HG02938 (cell line): ENCODE measurements around the gene JRKL.

ENCODE experiments used
- ATAC-seq: cut with Tn5 transposase; IDR thresholded peaks from one replicate; pipeline ENCODE4 v1.9.1; 2021; ENCODE audit warnings: mild to moderate bottlenecking, moderate library complexity; ENCODE audit not compliant: unreplicated experiment

Gene JRKL

DNA sequence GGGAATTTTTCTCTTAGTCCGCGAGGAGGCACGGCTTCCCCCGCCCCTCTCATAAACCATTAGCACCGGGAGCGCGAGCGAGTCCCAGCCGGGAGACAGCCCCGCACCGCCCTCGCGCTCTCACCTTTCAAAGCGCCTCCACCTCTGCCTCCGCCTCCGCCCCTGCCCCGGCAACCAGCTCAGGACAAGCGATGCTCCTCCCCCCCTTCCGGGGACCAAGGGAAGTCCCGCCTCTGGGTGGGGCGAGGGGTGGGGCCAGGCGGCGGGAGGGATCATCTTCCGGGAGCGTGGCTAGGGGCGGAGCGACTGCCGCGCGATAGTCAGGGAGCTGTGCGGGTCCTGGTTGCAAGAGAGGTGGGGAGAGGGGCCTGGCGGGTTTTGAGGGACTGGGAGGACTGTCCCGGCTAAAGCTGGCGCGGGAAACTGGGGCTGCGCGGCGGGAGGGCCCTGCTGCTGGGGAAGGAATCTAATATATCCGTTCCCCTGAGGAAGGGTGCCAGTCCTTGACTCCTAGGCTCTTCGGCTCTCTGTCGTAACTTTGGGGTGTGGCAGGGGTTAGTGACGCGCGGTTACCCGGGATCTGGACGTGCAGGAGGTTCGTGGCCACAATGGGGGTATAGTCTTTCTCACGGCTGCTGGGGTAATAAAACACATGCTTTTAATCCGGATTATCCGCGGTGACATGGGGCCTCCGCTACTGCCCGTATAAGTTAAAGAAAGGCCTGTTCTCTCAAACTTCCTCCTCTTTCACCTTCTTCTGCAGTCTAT lies at the start of gene JRKL, which contains the start of gene CCDC82:
JRKL (plus strand) TSS at position 294 of the 768 bp plus-strand sequence. CDS start 637 bp downstream, outside the sequence.
CCDC82 (minus strand) TSS at position 193 of the 768 bp plus-strand sequence. CDS start 5,165 bp downstream, outside the sequence.
- ATAC-seq: peak; percentile 85

DNA sequence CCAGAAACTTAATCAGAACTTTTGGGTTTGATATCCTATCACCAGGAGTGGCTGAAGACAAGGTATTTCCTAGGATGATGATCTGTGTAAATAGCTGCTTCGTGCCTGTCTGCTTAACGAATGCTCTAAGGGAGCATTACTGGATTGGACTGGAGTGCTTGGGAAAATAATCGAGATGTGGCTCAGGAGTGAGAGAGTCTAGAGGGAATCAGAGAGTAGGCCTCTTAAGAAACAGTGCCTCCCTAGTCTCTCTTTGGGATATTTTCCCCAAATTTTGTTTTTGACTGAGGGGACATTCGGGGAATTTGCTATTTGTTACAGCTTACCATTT lies 49.3 kb upstream of the JRKL start:
- no peak for ATAC-seq

DNA sequence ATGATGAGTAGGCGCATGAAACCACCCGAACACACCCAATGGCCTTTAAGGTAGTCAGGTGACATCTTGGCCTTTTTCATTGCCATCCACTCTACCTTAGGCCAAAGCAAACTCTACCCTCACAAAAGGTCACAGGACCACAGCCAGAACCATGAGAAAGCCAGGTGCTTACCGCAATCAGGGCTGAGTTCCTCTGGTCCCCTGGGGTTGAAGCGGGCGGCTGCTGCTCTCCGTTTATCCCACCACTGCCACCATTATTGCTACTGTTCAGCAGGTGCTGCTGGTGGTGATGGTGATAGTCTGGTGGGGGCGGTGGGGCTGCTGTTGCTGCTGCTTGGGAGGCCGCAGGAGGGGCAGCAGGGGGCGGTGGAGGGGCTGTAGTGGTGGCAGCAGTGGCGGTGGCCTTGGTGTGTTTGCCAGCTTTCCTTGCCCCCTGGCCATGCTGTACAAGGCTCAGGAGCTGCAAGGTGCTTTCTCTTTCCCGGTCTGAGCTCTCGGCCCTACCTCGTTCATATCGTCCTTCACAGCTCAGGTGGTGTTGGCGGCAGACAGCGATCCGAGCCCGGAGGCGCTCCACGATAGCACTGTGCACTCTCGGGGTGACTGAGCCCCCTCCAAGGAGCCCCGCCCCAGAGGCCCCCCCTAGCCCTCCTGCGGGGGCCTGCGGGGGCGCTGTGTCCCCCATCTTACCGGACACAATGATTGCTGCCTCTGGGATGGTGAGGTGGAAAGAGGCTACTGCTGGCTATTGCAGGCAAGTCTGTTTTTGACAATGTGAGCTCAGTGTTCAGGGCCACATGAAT lies 48.4 kb upstream of the JRKL start:
- peak; percentile 25 for ATAC-seq

DNA sequence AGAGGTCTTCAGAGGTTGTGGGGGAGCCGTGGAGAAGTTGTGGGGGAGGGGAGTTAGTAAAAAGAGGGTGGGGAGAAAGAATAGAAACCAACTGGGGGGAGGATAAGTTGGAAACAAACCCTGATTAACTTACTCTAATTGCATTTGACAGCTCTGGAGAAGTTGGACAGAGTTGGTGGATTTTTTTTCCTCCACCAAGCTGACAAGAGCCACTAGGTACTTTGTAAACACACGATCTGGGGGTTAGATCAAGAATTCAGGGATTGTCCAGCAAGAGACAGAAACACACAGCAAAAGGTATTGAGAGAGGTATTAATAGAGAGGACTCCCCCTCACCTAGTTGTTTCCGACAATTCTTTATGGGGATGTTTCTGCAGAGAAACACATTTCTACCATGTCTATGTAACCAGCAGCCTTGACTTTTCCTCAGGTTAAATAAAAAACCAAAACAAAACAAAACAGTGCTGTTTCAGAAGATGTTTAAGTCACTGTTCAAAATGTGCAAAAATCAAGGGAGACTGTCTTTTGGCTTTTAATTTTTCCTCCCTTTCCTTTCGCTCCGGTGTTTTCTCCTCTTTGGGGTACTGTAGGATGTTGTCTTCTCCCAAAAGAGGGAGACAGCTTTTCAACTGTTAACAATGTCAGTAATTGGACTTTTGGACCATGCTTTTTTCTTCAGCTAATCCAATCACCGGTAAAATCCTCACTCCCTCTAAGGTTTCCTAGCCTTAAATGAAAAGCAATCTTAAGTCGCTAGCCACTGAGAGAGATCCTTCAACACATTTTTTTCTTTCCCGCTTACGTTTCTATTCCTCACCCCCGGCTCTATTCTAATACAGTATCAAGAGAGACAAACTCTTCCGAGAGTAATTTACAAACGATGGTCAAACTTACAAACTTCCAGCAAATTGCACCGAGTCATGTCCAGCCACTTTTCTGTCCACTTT lies 47.5 kb upstream of the JRKL start:
- ATAC-seq: no peak

DNA sequence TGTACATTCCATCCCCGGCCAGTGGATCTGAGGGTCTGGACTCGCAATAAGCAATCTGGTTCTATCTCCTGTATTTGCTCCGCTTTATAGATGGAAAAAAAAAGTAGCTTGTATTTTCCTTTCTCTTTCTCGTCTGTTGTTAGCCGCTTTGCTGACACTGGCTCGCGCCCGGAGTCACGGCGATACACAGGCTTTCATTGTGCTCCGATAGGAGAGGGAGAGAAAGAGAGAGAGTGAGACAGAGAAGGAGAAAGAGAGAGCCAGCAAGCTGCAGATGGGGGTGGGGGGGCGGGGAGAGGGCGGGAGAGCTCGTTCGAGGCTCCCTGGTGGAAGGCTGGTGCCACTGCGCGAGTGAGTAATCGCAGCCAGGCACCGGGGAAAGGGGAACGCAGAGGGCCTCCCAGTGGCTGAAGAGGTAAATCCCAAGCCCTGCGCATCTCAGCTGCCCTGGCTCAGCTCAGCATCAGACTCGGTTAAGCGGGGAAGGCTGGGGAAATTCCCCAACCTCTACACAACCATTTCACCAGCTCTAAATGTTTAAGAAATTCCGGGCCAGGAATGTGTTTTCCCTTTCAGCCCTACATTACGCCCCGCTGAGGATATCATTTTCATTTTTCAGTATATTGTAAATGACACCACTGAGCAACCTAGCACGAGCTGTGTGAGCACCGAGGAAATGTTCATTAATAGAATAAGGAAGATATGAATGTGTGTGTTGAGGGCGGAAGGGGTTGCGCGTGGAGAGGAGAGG lies 46.7 kb upstream of the JRKL start, which contains the start of gene MAML2:
MAML2 (minus strand) TSS at position 235 of the 751 bp plus-strand sequence. CDS start 1,300 bp downstream, outside the sequence.
- peak; percentile 73 for ATAC-seq

DNA sequence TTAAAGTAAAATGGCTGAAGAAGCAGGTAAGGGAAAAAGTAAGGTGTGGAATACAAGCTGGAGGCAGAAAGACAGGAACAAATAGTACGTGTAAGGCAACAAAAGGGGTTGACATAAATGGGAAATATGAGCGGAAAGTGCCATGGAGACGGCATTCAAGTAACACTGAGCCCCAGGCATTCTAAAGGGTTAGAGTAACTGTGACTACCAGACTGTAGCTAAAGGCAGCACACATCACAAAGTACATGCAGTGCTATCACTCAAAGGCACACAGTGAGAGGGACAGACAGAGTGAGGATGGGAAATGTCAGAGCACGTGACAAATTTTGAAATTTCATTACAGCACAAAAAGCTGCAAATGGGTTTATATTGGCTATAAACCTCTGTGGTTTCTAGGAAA lies 33.0 kb upstream of the JRKL start:
- no peak for ATAC-seq

DNA sequence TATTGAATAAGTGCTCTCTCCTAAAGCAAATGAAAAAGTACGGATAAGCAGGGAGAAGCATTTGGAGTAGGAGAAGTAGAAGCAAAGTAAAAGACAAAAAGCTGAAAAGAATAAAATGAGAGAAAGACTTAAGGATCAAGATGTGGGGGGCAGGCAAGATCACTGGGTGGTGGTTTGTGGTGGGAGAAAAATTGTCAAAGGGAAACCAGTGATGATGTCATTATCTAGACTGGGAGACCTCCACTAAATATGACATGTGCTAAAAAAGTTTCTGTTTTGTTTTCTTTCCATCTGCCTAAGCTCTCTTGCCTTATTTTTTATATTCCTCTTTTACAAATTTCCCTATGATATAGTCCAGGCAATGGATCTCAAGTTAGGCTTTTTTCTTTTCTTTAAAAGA lies 32.0 kb upstream of the JRKL start:
- no peak for ATAC-seq

DNA sequence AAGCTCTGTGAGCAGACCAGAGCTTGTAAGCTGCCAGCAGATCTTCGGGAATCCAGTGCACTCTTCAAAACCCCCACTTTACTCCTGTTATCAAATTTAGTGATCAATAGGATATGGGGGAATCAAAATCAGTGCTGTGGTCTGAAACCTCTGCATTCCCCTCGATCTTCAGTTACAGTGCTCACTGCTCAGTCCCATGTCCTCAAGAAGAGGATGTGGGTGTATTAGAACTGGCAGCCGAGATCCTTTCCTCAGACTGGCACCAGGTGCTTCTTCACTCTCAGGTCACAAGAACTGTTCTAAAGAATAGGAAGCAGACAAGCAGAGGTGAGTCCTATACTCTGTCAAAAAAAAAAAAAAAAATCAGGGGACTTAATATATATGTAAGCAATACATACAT lies 31.5 kb upstream of the JRKL start:
- no peak for ATAC-seq

DNA sequence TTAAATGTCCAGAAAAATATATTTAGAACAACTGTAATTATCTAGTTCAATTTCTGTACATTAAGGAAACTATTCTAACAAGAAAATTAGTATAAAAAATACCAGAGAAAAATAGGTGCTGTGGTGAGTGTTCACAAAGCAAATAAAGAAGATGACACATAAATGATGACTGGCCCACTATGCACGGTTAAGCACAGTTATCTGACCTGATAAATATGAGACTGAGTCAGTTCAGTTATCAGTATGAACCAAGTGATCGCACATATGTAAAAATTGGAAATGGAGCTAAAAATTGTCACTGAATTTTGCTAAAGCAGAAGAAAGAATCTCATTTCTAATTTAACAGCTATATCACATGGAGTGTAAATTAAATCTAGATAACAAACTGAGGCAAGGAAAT lies 28.0 kb upstream of the JRKL start:
- no peak for ATAC-seq

DNA sequence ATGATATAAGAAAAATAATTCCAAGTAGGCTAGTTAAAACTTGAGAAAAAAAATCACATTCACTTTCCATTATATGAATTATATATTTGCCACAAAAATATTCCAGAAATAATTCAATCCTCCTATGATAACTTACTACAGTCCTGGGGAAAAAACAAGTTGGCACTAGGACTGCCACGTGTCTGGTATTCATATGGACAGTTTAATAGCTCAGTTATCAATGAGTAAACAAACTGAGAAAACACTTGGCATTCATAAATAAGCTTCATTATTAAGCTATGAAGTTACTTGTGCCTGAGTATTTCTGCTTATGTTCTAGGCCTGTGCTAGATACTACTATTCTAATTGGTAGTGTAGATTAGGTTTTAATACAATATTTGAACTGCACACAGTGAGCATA lies 24.3 kb upstream of the JRKL start:
- ATAC-seq: no peak

DNA sequence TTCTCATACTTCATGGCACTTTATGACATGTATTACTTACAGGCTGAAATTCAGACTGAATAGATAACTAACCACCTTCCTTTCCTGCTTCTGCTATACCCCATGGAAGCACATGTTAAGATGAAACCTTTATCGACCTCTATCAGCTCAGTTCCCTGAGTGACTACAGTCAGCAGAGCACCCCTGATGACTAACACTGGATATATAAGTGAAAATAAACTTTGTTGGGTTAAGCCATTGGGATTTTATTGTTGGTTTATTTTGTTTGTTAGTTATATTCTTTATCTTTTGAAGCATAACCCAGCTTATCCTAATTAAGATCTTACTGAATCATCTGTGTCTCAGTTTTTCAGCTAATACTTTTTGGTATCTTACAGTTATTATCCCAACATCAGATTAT lies 23.8 kb upstream of the JRKL start:
- no peak for ATAC-seq

DNA sequence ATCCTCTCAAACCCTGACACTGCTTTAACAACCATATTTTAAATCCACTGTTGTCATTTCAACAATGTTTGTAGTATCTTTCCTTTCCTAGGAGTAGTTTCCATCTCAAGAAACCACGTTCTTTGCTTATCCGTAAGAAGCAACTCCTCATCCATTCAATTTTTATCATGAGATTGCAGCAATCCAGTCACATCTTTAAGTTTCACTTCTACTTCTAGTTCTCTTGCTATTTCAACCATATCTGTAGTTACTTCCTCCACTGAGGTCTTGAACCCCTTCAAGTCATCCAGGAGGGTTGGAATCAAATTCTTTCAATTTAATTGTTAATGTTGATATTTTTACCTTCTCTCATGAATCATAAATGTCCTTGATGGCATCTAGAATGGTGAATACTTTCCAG lies 22.5 kb upstream of the JRKL start:
- ATAC-seq: no peak

DNA sequence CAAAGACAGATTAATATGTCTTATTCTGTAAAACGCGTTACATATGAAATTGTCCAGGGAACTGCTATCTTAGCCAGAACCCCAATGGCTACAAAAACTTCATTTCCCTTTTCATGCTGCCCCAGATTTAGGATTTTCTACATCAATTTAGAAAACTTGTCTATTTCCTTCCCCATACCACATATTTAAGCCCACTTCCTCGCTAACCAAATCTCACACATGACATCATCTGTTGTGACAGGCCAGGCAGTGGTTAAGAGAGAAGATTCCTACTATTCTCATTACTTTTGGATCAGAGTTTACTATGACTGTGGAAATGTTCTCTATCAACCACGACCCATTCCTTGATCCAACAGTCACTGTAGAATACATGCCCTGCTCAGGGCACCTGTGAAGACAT lies 16.0 kb upstream of the JRKL start:
- ATAC-seq: no peak

DNA sequence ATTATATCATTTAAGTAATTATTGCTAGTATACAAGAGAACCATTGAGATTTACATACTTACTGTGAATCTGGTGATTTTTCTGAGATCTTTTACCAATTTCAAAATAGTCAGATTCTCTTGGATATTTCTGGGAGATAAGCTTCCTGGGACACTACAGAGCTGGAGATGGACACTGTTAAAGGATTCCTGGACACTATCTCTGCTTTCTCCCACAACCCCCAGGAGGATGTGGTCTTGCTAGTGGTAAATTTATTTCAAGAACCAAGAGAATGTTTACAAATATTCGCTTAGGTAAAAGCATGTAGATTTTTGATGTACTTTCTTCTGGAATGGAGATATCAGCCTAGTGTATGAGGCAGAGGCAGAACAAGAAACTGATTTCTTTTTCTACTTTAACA lies 13.0 kb upstream of the JRKL start:
- no peak for ATAC-seq

DNA sequence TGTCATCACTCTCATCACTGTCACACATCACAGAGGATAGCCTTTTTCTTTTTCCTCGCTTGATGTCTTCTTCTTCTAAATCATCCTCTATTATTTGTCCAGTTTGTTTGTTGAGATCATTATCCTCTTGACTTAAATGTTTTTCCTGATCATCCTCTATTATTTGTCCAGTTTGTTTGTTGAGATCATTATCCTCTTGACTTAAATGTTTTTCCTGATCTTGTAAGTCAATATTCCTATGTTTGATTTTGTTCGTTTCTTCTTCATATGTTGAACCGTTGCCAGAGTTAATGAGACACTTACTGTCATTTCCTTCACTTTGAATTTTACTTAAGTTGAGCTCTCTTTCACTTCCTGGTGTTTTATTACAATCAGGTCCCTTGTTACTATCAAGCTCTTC lies 5.7 kb upstream of the JRKL start:
- ATAC-seq: no peak

DNA sequence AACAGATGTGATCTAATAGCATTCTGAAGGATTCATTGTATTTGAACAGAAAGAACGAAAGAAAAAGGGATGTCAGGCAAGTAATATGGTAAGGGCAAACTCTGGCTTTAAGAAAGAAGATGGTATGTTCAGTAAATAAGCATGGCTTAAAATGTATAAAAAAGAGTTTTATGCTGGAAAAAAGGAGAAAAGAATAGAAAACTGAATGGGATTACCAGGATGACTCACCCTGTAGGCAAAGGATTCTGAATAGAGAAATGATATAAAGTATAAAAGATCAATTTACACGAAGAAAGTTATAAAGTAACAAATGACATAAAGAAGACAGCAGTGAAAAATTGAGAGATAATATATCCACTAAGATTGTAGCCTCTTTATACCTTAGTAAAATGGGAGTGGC lies 4.6 kb upstream of the JRKL start:
- no peak for ATAC-seq

DNA sequence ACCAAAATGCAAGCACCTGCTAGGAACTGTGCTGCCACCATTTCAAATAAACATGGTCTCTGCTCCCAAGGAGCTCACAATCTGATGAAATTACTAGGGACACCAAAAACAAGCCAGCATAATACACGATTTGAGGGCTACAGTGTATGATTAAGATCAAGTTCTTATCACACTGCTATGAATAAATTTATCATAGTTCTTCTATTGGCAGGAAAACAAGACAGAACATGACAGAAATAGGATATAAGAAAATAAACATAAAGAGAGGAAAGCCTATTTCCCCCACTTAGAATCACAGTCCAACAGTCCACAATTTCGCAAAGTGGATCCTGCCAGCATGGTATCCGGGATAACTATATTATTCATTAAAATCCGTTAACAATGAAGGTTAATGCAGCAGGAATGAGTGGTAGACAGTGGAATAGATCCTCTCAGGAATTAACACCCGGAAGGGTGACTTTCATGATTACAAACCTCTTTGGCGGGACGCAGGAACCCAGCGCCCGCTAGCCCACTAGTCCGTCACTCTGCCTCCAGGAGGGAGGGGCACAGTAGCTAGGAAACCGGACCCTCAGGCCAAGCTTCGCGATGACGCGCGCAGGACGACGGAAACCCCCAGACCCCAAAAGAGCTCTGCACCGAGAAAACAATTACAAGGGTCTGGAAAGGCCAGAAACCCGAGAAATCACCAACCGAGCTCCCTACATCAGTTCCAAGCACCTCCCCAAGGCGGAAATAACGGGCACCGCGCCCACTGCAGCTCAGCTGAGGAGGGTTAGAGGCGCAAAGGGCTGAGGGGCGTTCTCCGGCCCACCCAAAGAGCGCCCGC lies 708 bp upstream of the JRKL start:
- peak; percentile 55 for ATAC-seq

DNA sequence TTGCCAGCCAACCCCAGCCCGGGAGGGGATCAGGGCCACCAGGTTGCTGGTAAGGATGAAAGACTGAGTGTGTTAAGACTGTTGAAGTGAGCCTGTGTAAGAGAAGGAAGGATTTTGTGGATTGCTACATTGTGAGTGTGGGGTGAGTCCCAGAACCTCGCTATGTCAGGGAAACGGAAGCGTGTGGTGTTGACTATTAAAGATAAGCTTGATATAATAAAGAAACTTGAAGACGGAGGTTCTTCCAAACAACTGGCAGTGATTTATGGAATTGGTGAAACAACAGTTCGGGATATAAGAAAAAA lies 627 bp downstream of the JRKL start:
- no peak for ATAC-seq

DNA sequence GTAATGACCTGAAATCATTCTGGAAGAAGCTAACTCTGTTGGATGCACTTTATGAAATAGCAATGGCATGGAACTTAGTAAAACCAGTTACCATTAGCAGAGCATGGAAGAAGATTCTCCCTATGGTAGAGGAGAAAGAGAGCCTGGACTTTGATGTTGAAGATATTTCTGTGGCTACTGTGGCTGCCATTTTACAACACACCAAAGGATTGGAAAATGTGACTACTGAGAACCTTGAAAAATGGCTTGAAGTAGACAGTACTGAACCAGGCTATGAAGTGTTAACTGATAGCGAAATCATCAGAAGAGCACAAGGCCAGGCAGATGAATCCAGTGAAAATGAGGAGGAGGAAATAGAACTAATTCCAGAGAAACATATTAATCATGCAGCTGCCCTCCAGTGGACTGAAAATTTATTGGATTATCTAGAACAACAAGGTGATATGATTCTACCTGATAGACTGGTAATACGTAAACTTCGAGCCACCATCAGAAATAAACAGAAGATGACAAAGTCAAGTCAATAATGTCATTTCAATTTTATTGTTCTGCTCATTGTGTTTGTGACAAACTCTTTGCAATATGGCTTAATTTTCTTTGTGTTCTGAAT lies 2.0 kb downstream of the JRKL start:
- no peak for ATAC-seq
